GM19397 (cell line): ENCODE data around the gene MYO9B.

Source experiments
- ATAC-seq: cut with Tn5 transposase; IDR thresholded peaks from one replicate; pipeline ENCODE4 v1.9.1; 2021; ENCODE audit warnings: mild to moderate bottlenecking, moderate library complexity; ENCODE audit not compliant: unreplicated experiment

The MYO9B gene

GRCh38 chr19:17237747-17238706, 162.4 kb downstream of the MYO9B start:
- no peak for ATAC-seq

GRCh38 chr19:17240062-17240752, 164.6 kb downstream of the MYO9B start:
- no peak for ATAC-seq

GRCh38 chr19:17240826-17241399, 165.3 kb downstream of the MYO9B start:
- ATAC-seq = no peak

- no peak for ATAC-seq
Observed at GRCh38 chr19:17242431-17243208, 167.0 kb downstream of the MYO9B start.

- no peak for ATAC-seq
Observed at GRCh38 chr19:17243211-17243829, 167.7 kb downstream of the MYO9B start.

- ATAC-seq = no peak
Observed at GRCh38 chr19:17243830-17244617, 168.4 kb downstream of the MYO9B start.

- peak; percentile 13 for ATAC-seq
Observed at GRCh38 chr19:17244618-17245534, 169.3 kb downstream of the MYO9B start.

GRCh38 chr19:17245535-17245984, 170.0 kb downstream of the MYO9B start, which contains the start of gene NR2F6:
TSS of gene NR2F6 (minus strand) at chr19:17245919. CDS start at chr19:17245220, 699 bp downstream.
- ATAC-seq = peak; percentile 25

- ATAC-seq = no peak
Observed at GRCh38 chr19:17246681-17247425, 171.3 kb downstream of the MYO9B start.

- no peak for ATAC-seq
Observed at GRCh38 chr19:17248011-17248776, 172.6 kb downstream of the MYO9B start.

- ATAC-seq = no peak
Observed at GRCh38 chr19:17249887-17250548, 174.4 kb downstream of the MYO9B start.

- ATAC-seq = no peak
Observed at GRCh38 chr19:17254636-17255035, 179.1 kb downstream of the MYO9B start.

- ATAC-seq = no peak
Observed at GRCh38 chr19:17255150-17255621, 179.6 kb downstream of the MYO9B start.

GRCh38 chr19:17256130-17256529, 180.6 kb downstream of the MYO9B start:
- ATAC-seq = no peak

- no peak for ATAC-seq
Observed at GRCh38 chr19:17259118-17259780, 183.7 kb downstream of the MYO9B start.

- ATAC-seq = no peak
Observed at GRCh38 chr19:17259934-17260333, 184.4 kb downstream of the MYO9B start.
